Liver (tissue), 9 donors: Measurements from ENCODE around the gene RICTOR. TPM values are rescaled to one million over a fixed set of nuclear protein-coding genes. Genes with fewer than 3 reads are reported as not detected.

ENCODE experiments used
- DNase-seq: peaks from one replicate; pipeline ENCODE4 v3.0.0-alpha.2; 2017; ENCODE audit warnings: low spot score
- H3K27ac ChIP-seq, 2 donors: one replicate each; pipeline ENCODE4 v1.7.0; 2013; ENCODE audit warnings: inconsistent platforms in 2 of 2, low read length in 2 of 2, control low read depth in 1 of 2, low read depth in 1 of 2, mild to moderate bottlenecking in 1 of 2
- H3K27me3 ChIP-seq, 4 donors: one replicate each; pipeline versions ENCODE4 v1.6.1 to v1.7.0; 2013; ENCODE audit warnings: low read length in 3 of 4, inconsistent platforms in 1 of 4, mild to moderate bottlenecking in 1 of 4, moderate library complexity in 1 of 4; ENCODE audit not compliant: control insufficient read depth in 4 of 4, insufficient read depth in 4 of 4
- H3K36me3 ChIP-seq, 4 donors: one replicate each; pipeline versions ENCODE4 v1.6.1 to v1.7.0; 2013; ENCODE audit warnings: low read length in 3 of 4, mild to moderate bottlenecking in 3 of 4, low read depth in 1 of 4, moderate library complexity in 1 of 4; ENCODE audit not compliant: control insufficient read depth in 4 of 4, insufficient read depth in 3 of 4
- H3K4me1 ChIP-seq, 4 donors: one replicate each; pipeline versions ENCODE4 v1.6.1 to v1.7.0; 2013; ENCODE audit warnings: low read length in 3 of 4, mild to moderate bottlenecking in 3 of 4, moderate library complexity in 1 of 4; ENCODE audit not compliant: control insufficient read depth in 4 of 4, insufficient read depth in 4 of 4
- H3K4me3 ChIP-seq, 3 donors: one replicate each; pipeline versions ENCODE4 v1.6.1 to v1.7.0; 2013; ENCODE audit warnings: low read length in 3 of 3, control low read depth in 1 of 3, low read depth in 1 of 3, mild to moderate bottlenecking in 1 of 3
- H3K9ac ChIP-seq, 2 donors: one replicate each; pipeline ENCODE4 v1.7.0; 2013; ENCODE audit warnings: low read length in 2 of 2, mild to moderate bottlenecking in 2 of 2, moderate library complexity in 2 of 2, control low read depth in 1 of 2, low read depth in 1 of 2
- H3K9me3 ChIP-seq, 4 donors: one replicate each; pipeline versions ENCODE4 v1.6.1 to v1.7.0; 2013; ENCODE audit warnings: low read length in 3 of 4; ENCODE audit not compliant: control insufficient read depth in 4 of 4
- EGR1 ChIP-seq, 2 donors: IDR thresholded peaks; 2 replicates each; pipeline ENCODE4 v1.6.1; 2016 to 2018; ENCODE audit warnings: antibody characterized with exemption in 2 of 2, low read depth in 2 of 2
- GABPA ChIP-seq, 2 donors: IDR thresholded peaks in 1 of 2; conservative IDR thresholded peaks in 1 of 2; 2 replicates each; pipeline ENCODE4 v1.6.1; 2016; ENCODE audit warnings: antibody characterized with exemption in 2 of 2, mild to moderate bottlenecking in 1 of 2, moderate library complexity in 1 of 2
- HNF4A ChIP-seq, 2 donors: conservative IDR thresholded peaks; 2 replicates each; pipeline ENCODE4 v1.6.1; 2016; ENCODE audit warnings: antibody characterized with exemption in 2 of 2, mild to moderate bottlenecking in 2 of 2
- HNF4G ChIP-seq: IDR thresholded peaks from 2 replicates; pipeline ENCODE4 v1.6.1; 2016; ENCODE audit warnings: antibody characterized with exemption
- JUND ChIP-seq, 2 donors: IDR thresholded peaks; 2 replicates each; pipeline ENCODE4 v1.6.1; 2016; ENCODE audit warnings: antibody characterized with exemption in 2 of 2
- NR2F2 ChIP-seq: IDR thresholded peaks from 2 replicates; pipeline ENCODE4 v1.6.1; 2016; ENCODE audit warnings: antibody characterized with exemption
- RAD21 ChIP-seq, 2 donors: IDR thresholded peaks; 2 replicates each; pipeline ENCODE4 v1.6.1; 2016; ENCODE audit warnings: antibody characterized with exemption in 2 of 2, mild to moderate bottlenecking in 2 of 2
- RXRA ChIP-seq, 2 donors: IDR thresholded peaks; 2 replicates each; pipeline ENCODE4 v1.6.1; 2017 to 2018; ENCODE audit warnings: antibody characterized with exemption in 2 of 2, mild to moderate bottlenecking in 1 of 2
- SP1 ChIP-seq: IDR thresholded peaks from 2 replicates; pipeline ENCODE4 v1.6.1; 2018; ENCODE audit warnings: antibody characterized with exemption, mild to moderate bottlenecking
- TAF1 ChIP-seq: conservative IDR thresholded peaks from 2 replicates; pipeline ENCODE4 v1.6.1; 2016; ENCODE audit warnings: antibody characterized with exemption, mild to moderate bottlenecking
- YY1 ChIP-seq: IDR thresholded peaks from 2 replicates; pipeline ENCODE4 v1.6.1; 2016; ENCODE audit warnings: antibody characterized with exemption, mild to moderate bottlenecking
- ZBTB33 ChIP-seq: IDR thresholded peaks from 2 replicates; pipeline ENCODE4 v1.6.1; 2016; ENCODE audit warnings: antibody characterized with exemption
- WGBS: extraction: QIAGEN DNeasy Blood & Tissue Kit; methylation state at CpG from one replicate; pipeline ENCODE4 v1.1.7; 2013; 5-methylcytosine and 5-hydroxymethylcytosine counted together
- polyA plus RNA-seq, 2 donors: library from polyadenylated mRNA; stranded (reverse) in 1 of 2; unstranded in 1 of 2; fragments of 200-250 nt in 1 of 2; fragments of >200 nt in 1 of 2; fragmentation: Nextera tagmentation in 1 of 2; extraction: Ambion mirVana in 1 of 2; gene quantifications; one replicate each; pipeline versions ENCODE4 v1.2.1 to v1.2.3, GENCODE V29; 2013 to 2015
- total RNA-seq, 2 donors: library from RNA; depleted of rRNA; stranded (reverse); fragments of >200 nt; gene quantifications; one replicate each; pipeline ENCODE4 v1.2.3, GENCODE V29; 2014
- TF ChIP-seq, protein P1 (sequence below): fragments of 150-350 bp; IDR thresholded peaks from 2 replicates; pipeline ENCODE4 v1.5.1; 2017; ENCODE audit warnings: improper control_type of control experiment, low read depth, low read length; ENCODE audit not compliant: missing input control
- TF ChIP-seq, protein P2 (sequence below): IDR thresholded peaks from 2 replicates; pipeline ENCODE4 v1.6.1; 2016; ENCODE audit warnings: antibody characterized with exemption
- TF ChIP-seq, protein P3 (sequence below): IDR thresholded peaks from 2 replicates; pipeline ENCODE4 v1.6.1; 2016; ENCODE audit warnings: antibody characterized with exemption
- donor health status: healthy.
- donor health status: healthy.
- donor health status: healthy.
- donor health status: healthy.
- donor health status: healthy.

The RICTOR gene
- total and polyA plus RNA-seq, 4 donors, result 2.1 to 24.0 (median 15.0) TPM

- no peak for TF ChIP-seq SP1
- no peak for TF ChIP-seq NR2F2
- TF ChIP-seq JUND (IDR thresholded peaks at IDR 0.05), result no peak
Measured at GRCh38 chr5:39121922-39122321, 47.7 kb upstream of the RICTOR start (continued).

DNA sequence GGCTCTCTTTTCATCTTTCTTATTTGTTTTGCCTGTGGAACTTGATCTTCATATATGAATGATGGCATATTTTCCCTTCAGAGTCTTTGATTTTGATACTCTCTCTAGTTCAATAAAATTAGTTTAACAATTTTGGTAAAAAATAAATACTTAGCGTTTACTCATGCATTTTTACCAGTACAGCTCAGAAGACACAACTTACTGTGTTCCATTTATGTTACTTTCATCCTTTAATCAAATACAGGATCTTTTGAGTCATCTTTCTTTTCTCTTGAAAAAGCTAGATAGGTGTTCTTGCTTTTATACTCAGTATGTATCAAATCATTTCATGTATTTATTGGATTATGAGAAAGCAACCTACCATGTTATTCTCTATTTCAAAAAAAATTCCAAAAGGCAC, 47.1 kb upstream of the RICTOR start:
- Histone ChIP-seq H3K4me3 (no peak overlapping the region), H3K9me3 (no peaks in the 10 kb centered on the region), H3K27me3 (peaks cover 0 to 6% (median 0%) of the 10 kb centered on the region in 4 donors), H3K36me3 (no peaks in the 10 kb centered on the region), H3K27ac (no peak overlapping the region), H3K9ac (no peak overlapping the region), H3K4me1 (no peaks in the 10 kb centered on the region)
- no peak for TF ChIP-seq EGR1 (IDR thresholded peaks at IDR 0.05; ENCODE audit: low read depth in 2 of 2)
- TF ChIP-seq RXRA (IDR thresholded peaks at IDR 0.05), result no peak
- TF ChIP-seq, protein P1, sequence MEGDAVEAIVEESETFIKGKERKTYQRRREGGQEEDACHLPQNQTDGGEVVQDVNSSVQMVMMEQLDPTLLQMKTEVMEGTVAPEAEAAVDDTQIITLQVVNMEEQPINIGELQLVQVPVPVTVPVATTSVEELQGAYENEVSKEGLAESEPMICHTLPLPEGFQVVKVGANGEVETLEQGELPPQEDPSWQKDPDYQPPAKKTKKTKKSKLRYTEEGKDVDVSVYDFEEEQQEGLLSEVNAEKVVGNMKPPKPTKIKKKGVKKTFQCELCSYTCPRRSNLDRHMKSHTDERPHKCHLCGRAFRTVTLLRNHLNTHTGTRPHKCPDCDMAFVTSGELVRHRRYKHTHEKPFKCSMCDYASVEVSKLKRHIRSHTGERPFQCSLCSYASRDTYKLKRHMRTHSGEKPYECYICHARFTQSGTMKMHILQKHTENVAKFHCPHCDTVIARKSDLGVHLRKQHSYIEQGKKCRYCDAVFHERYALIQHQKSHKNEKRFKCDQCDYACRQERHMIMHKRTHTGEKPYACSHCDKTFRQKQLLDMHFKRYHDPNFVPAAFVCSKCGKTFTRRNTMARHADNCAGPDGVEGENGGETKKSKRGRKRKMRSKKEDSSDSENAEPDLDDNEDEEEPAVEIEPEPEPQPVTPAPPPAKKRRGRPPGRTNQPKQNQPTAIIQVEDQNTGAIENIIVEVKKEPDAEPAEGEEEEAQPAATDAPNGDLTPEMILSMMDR, result no peak
- TF ChIP-seq GABPA (IDR thresholded peaks at IDR 0.05 in 1 of 2, conservative IDR thresholded peaks at IDR 0.05 in 1 of 2), result no peak
- no peak for TF ChIP-seq HNF4G
- no peak for TF ChIP-seq TAF1
- TF ChIP-seq ZBTB33, result no peak
- no peak for TF ChIP-seq HNF4A (conservative IDR thresholded peaks at IDR 0.05)
- TF ChIP-seq RAD21 (IDR thresholded peaks at IDR 0.05), result no peak
- no peak for TF ChIP-seq JUND (IDR thresholded peaks at IDR 0.05)
- no peak for TF ChIP-seq NR2F2
- TF ChIP-seq, protein P2, sequence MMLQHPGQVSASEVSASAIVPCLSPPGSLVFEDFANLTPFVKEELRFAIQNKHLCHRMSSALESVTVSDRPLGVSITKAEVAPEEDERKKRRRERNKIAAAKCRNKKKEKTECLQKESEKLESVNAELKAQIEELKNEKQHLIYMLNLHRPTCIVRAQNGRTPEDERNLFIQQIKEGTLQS, result no peak
- DNase-seq, result no peak
- WGBS, result 82% methylated on average over 1 of the region's 1 CpG

- Histone ChIP-seq H3K27me3 (peaks cover 0 to 6% (median 0%) of the 10 kb centered on the region in 4 donors), H3K27ac (no peak overlapping the region), H3K36me3 (no peaks in the 10 kb centered on the region), H3K9me3 (no peaks in the 10 kb centered on the region), H3K9ac (no peak overlapping the region), H3K4me3 (no peak overlapping the region), H3K4me1 (no peaks in the 10 kb centered on the region)
- DNase-seq, result no peak
- 86% methylated on average over 1 of the region's 1 CpG for WGBS
- TF ChIP-seq TAF1 (no peak), JUND (IDR thresholded peaks at IDR 0.05) (no peak), RXRA (IDR thresholded peaks at IDR 0.05) (no peak), EGR1 (IDR thresholded peaks at IDR 0.05; ENCODE audit: low read depth in 2 of 2) (no peak), YY1 (no peak), RAD21 (IDR thresholded peaks at IDR 0.05) (no peak), HNF4G (no peak), NR2F2 (no peak)
- TF ChIP-seq, protein P1, result no peak
- TF ChIP-seq, protein P3, sequence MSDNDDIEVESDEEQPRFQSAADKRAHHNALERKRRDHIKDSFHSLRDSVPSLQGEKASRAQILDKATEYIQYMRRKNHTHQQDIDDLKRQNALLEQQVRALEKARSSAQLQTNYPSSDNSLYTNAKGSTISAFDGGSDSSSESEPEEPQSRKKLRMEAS, result no peak
Measured at GRCh38 chr5:39120052-39120420, 45.8 kb upstream of the RICTOR start.
